MM.1S (cell line): ENCODE data around the gene TSPAN15.

Experiments used
- DNase-seq: peaks from one replicate; pipeline ENCODE4 v3.0.0-alpha.2; 2015
- H2AFZ ChIP-seq: fragments of 300-600 bp; sonication (generic); 2 replicates; pipeline ENCODE4 v1.6.0; 2016; ENCODE audit warnings: antibody characterized with exemption, low read length
- H3F3A ChIP-seq: fragments of 300-600 bp; sonication (generic); 2 replicates; pipeline ENCODE4 v1.6.1; 2016; ENCODE audit warnings: mild to moderate bottlenecking, antibody characterized with exemption, low read length, moderate library complexity, mixed read lengths; ENCODE audit not compliant: insufficient read depth
- H3K27ac ChIP-seq: fragments of 300-600 bp; sonication (generic); 2 replicates; pipeline ENCODE4 v1.5.1; 2016; ENCODE audit warnings: mild to moderate bottlenecking, low read length
- H3K27me3 ChIP-seq: fragments of 300-600 bp; sonication (generic); replicated peaks from 2 replicates; pipeline ENCODE4 v1.6.0; 2016; ENCODE audit warnings: low read length; ENCODE audit not compliant: insufficient read depth
- H3K36me3 ChIP-seq: fragments of 300-600 bp; sonication (generic); replicated peaks from 2 replicates; pipeline ENCODE4 v1.6.1; 2016; ENCODE audit warnings: mild to moderate bottlenecking, low read length, mixed read lengths; ENCODE audit not compliant: insufficient read depth
- H3K4me1 ChIP-seq: fragments of 300-600 bp; sonication (generic); 2 replicates; pipeline ENCODE4 v1.6.1; 2016; ENCODE audit warnings: low read length, mixed read lengths
- H3K4me2 ChIP-seq: fragments of 300-600 bp; sonication (generic); 2 replicates; pipeline ENCODE4 v1.6.0; 2016; ENCODE audit warnings: low read depth, low read length
- H3K4me3 ChIP-seq: fragments of 300-600 bp; sonication (generic); 2 replicates; pipeline ENCODE4 v1.5.1; 2016; ENCODE audit warnings: low read length, mixed read lengths
- H3K79me2 ChIP-seq: fragments of 300-600 bp; sonication (generic); 2 replicates; pipeline ENCODE4 v1.6.1; 2016; ENCODE audit warnings: mixed run types, low read length, mixed read lengths
- H3K9ac ChIP-seq: fragments of 300-600 bp; sonication (generic); 2 replicates; pipeline ENCODE4 v1.6.1; 2016; ENCODE audit warnings: low read length, mixed read lengths
- H3K9me2 ChIP-seq: fragments of 300-600 bp; sonication (generic); replicated peaks from 2 replicates; pipeline ENCODE4 v1.6.1; 2016; ENCODE audit warnings: mild to moderate bottlenecking, low read length, mixed read lengths; ENCODE audit not compliant: insufficient read depth
- H3K9me3 ChIP-seq: fragments of 300-600 bp; sonication (generic); replicated peaks from 2 replicates; pipeline ENCODE4 v1.6.1; 2016; ENCODE audit warnings: mild to moderate bottlenecking, low read length, mixed read lengths; ENCODE audit not compliant: insufficient read depth
- H4K20me1 ChIP-seq: fragments of 300-600 bp; sonication (generic); 2 replicates; pipeline ENCODE4 v1.6.1; 2016; ENCODE audit warnings: mild to moderate bottlenecking, low read length, moderate library complexity, mixed read lengths; ENCODE audit not compliant: insufficient read depth
- CTCF ChIP-seq: fragments of 300-600 bp; sonication (generic); IDR thresholded peaks from 2 replicates; pipeline ENCODE4 v1.5.1; 2016; ENCODE audit warnings: antibody characterized with exemption, low read length, mixed read lengths
- EZH2 ChIP-seq: fragments of 300-600 bp; sonication (generic); optimal IDR thresholded peaks from 2 replicates; pipeline ENCODE3; 2017; ENCODE audit warnings: low read depth, mild to moderate bottlenecking, antibody characterized with exemption, low read length, mixed read lengths
- EZH2phosphoT487 ChIP-seq: fragments of 300-600 bp; sonication (generic); IDR thresholded peaks from 2 replicates; pipeline ENCODE4 v1.6.1; 2018; ENCODE audit warnings: antibody characterized with exemption, low read length

TSPAN15 gene

GRCh38 chr10:69434926-69435325 lies 16.3 kb upstream of the TSPAN15 start:
- Histone ChIP-seq H3K27ac (no peak overlapping the region), H3K4me2 (no peak overlapping the region)

GRCh38 chr10:69435966-69436520 lies 15.2 kb upstream of the TSPAN15 start:
- Histone ChIP-seq H3K36me3 (no peaks in the 10 kb centered on the region), H3K4me2 (no peak overlapping the region), H3K9me2 (no peaks in the 10 kb centered on the region), H3K9ac (no peak overlapping the region), H3K27ac (no peak overlapping the region), H3F3A (no peaks in the 10 kb centered on the region), H2AFZ (no peak overlapping the region), H3K4me1 (no peaks in the 10 kb centered on the region), H3K27me3 (peaks cover 15% of the 10 kb centered on the region), H3K79me2 (no peaks in the 10 kb centered on the region), H4K20me1 (no peaks in the 10 kb centered on the region), H3K4me3 (no peak overlapping the region), H3K9me3 (no peaks in the 10 kb centered on the region)
- TF ChIP-seq CTCF (no peak), EZH2 (no peak), EZH2phosphoT487 (no peak)
- no peak for DNase-seq

More at GRCh38 chr10:69434926-69435325, 16.3 kb upstream of the TSPAN15 start:
- Histone ChIP-seq H3K27me3 (peaks cover 15% of the 10 kb centered on the region), H3K9me2 (no peaks in the 10 kb centered on the region), H3K79me2 (no peaks in the 10 kb centered on the region), H3K9me3 (no peaks in the 10 kb centered on the region), H4K20me1 (no peaks in the 10 kb centered on the region), H3K36me3 (no peaks in the 10 kb centered on the region), H3K4me3 (no peak overlapping the region), H2AFZ (no peak overlapping the region), H3K4me1 (no peaks in the 10 kb centered on the region), H3F3A (no peaks in the 10 kb centered on the region), H3K9ac (no peak overlapping the region)
- no peak for DNase-seq
- TF ChIP-seq EZH2 (no peak), CTCF (no peak), EZH2phosphoT487 (no peak)

- no peak for DNase-seq
- Histone ChIP-seq H3K36me3 (no peaks in the 10 kb centered on the region), H3K4me3 (no peak overlapping the region), H3K79me2 (no peaks in the 10 kb centered on the region), H3F3A (no peaks in the 10 kb centered on the region), H3K27me3 (peaks cover 15% of the 10 kb centered on the region), H3K9me2 (no peaks in the 10 kb centered on the region), H4K20me1 (no peaks in the 10 kb centered on the region), H3K27ac (no peak overlapping the region), H3K4me2 (no peak overlapping the region), H3K4me1 (no peaks in the 10 kb centered on the region), H3K9ac (no peak overlapping the region), H3K9me3 (no peaks in the 10 kb centered on the region), H2AFZ (no peak overlapping the region)
- TF ChIP-seq CTCF (no peak), EZH2 (no peak), EZH2phosphoT487 (no peak)
Measured at GRCh38 chr10:69437321-69438259, 13.7 kb upstream of the TSPAN15 start.
